Stomach (tissue), 4 donors: Measurements from ENCODE around the gene FTO.

Experiments used
- CTCF ChIP-seq, 7 experiments: fragments of 450-650 bp in 4 of 7; fragments of 200-600 bp in 3 of 7; sonication (generic) in 3 of 7; IDR thresholded peaks; one replicate each; pipeline ENCODE4 v1.5.1; 2016 to 2019; ENCODE audit warnings: antibody characterized with exemption in 7 of 7, control low read depth in 2 of 7, mild to moderate bottlenecking in 1 of 7
- POLR2A ChIP-seq, 4 donors: fragments of 450-650 bp; IDR thresholded peaks; one replicate each; pipeline ENCODE4 v1.6.1; 2016; ENCODE audit warnings: antibody characterized with exemption in 4 of 4, control low read depth in 2 of 4, mild to moderate bottlenecking in 1 of 4, moderate library complexity in 1 of 4

- no peak for TF ChIP-seq CTCF (IDR thresholded peaks at IDR 0.05)
- no peak for TF ChIP-seq POLR2A (IDR thresholded peaks at IDR 0.05)
Observed at GRCh38 chr16:53872248-53873221, 168.6 kb downstream of the FTO start.
